H1 (cell line): ENCODE measurements around the gene FBXL16.

Source experiments
- CEBPB ChIP-seq: IDR thresholded peaks from 2 replicates; pipeline ENCODE4 v1.6.1; 2012; ENCODE audit warnings: low read depth, low read length
- EP300 ChIP-seq, 2 experiments: IDR thresholded peaks; 1 replicate in 1 of 2; 2 replicates in 1 of 2; pipeline ENCODE4 v1.6.1; 2011 to 2012; ENCODE audit warnings: low read depth in 2 of 2, low read length in 2 of 2, mild to moderate bottlenecking in 2 of 2, borderline replicate concordance in 1 of 2, inconsistent platforms in 1 of 2, moderate library complexity in 1 of 2
- EZH2 ChIP-seq: fragments of 200-600 bp; sonication (generic); IDR thresholded peaks from 2 replicates; pipeline ENCODE4 v1.7.1; 2012; ENCODE audit warnings: low read depth, mild to moderate bottlenecking, moderate library complexity, low read length, inconsistent platforms; ENCODE audit not compliant: severe bottlenecking
- SUZ12 ChIP-seq: fragments of 200-600 bp; sonication (generic); IDR thresholded peaks from 2 replicates; pipeline ENCODE4 v1.6.1; 2012; ENCODE audit warnings: mild to moderate bottlenecking, inconsistent platforms, low read length, moderate library complexity, mixed read lengths
- TAF1 ChIP-seq: IDR thresholded peaks from 2 replicates; pipeline ENCODE4 v1.6.1; 2011; ENCODE audit warnings: mild to moderate bottlenecking, low read depth, low read length
- TF ChIP-seq, protein P1 (sequence below), 3 experiments: IDR thresholded peaks; 1 replicate in 2 of 3; 2 replicates in 1 of 3; pipeline versions ENCODE4 v1.5.1 to v1.6.1; 2011; ENCODE audit warnings: low read length in 3 of 3, mild to moderate bottlenecking in 3 of 3, inconsistent platforms in 2 of 3, low read depth in 1 of 3, moderate library complexity in 1 of 3; ENCODE audit not compliant: insufficient read depth in 1 of 3; ENCODE audit errors: control extremely low read depth in 1 of 3

GRCh38 chr16:683396-684070 is 22.1 kb downstream of the FBXL16 start:
- TF ChIP-seq, protein P1, sequence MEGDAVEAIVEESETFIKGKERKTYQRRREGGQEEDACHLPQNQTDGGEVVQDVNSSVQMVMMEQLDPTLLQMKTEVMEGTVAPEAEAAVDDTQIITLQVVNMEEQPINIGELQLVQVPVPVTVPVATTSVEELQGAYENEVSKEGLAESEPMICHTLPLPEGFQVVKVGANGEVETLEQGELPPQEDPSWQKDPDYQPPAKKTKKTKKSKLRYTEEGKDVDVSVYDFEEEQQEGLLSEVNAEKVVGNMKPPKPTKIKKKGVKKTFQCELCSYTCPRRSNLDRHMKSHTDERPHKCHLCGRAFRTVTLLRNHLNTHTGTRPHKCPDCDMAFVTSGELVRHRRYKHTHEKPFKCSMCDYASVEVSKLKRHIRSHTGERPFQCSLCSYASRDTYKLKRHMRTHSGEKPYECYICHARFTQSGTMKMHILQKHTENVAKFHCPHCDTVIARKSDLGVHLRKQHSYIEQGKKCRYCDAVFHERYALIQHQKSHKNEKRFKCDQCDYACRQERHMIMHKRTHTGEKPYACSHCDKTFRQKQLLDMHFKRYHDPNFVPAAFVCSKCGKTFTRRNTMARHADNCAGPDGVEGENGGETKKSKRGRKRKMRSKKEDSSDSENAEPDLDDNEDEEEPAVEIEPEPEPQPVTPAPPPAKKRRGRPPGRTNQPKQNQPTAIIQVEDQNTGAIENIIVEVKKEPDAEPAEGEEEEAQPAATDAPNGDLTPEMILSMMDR (IDR thresholded peaks at IDR 0.05; ENCODE audit: control extremely low read depth in 1 of 3, insufficient read depth in 1 of 3, low read depth in 1 of 3, low read length in 3 of 3) = no peak
- TF ChIP-seq EZH2 = no peak
- no peak for TF ChIP-seq TAF1
- no peak for TF ChIP-seq SUZ12
- TF ChIP-seq EP300 (IDR thresholded peaks at IDR 0.05; ENCODE audit: borderline replicate concordance in 1 of 2, low read depth in 2 of 2, low read length in 2 of 2) = no peak
- no peak for TF ChIP-seq CEBPB
